ENCODE results near the gene ODAD2.

GRCh38 chr10:28012990-28013515 is 14.2 kb upstream of the ODAD2 start:
- TF ChIP-seq POLR2AphosphoS5 (IDR thresholded peaks at IDR 0.05) (no peak), CTCF (IDR thresholded peaks at IDR 0.05) (no peak), POLR2A (IDR thresholded peaks at IDR 0.05) (no peak), EP300 (IDR thresholded peaks at IDR 0.05) (no peak)
